Central memory CD8-positive, alpha-beta T cell (primary cell): Measurements from ENCODE around the gene LHFPL3.
"Not testable (repeated sequence)": the region's sequence is repeated elsewhere in the genome, so short reads cannot be mapped to it uniquely, and the experiment has no call there.

Experiments used
- ATAC-seq: fragments of 150-1000 bp; cut with Tn5 transposase; replicated peaks from 2 replicates; pipeline ENCODE4 v1.10.0; 2022; ENCODE audit warnings: mild to moderate bottlenecking, moderate FRiP score, moderate number of reproducible peaks; ENCODE audit not compliant: poor library complexity, severe bottlenecking; ENCODE audit errors: extremely low read depth
- DNase-seq, 2 donors: peaks; one replicate each; pipeline ENCODE4 v3.0.0; 2021; ENCODE audit warnings: low spot score in 2 of 2
- H3K27ac Mint-ChIP-seq: one replicate; pipeline ENCODE4 v1.8.0; 2022; ENCODE audit warnings: low read depth, mild to moderate bottlenecking, moderate library complexity, mixed read lengths
- H3K27me3 Mint-ChIP-seq: one replicate; pipeline ENCODE4 v1.8.0; 2022; ENCODE audit warnings: mixed read lengths
- H3K36me3 Mint-ChIP-seq: one replicate; pipeline ENCODE4 v1.8.0; 2022; ENCODE audit warnings: mild to moderate bottlenecking, moderate library complexity, mixed read lengths; ENCODE audit not compliant: insufficient read depth
- H3K4me1 Mint-ChIP-seq: one replicate; pipeline ENCODE4 v1.8.0; 2022; ENCODE audit warnings: mixed read lengths
- H3K4me3 Mint-ChIP-seq: one replicate; pipeline ENCODE4 v1.8.0; 2022; ENCODE audit warnings: mild to moderate bottlenecking, moderate library complexity, mixed read lengths
- H3K9me3 Mint-ChIP-seq: one replicate; pipeline ENCODE4 v1.8.0; 2022; ENCODE audit warnings: mixed read lengths

LHFPL3 gene

DNA sequence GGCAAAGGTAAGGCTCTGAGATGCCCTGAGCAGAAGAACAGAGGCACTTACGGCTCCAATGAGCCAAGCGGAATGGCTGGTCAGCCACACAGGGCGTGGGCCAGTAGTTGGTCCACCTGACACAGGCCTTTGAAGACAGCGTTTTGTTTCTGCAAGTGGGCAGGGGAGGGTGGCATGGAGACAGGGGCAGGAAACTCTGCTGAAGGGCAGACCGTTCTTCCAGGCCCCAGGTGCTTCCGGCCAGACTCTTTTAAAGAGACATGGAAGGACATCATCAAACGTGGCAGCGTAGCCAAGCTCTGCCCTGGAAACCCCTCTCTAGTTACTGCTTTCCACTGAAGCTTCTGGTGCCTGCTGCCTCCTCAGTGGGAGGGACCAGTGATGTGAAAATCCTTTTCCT is 608.1 kb downstream of the LHFPL3 start:
- no peak overlapping the region for H3K4me3 Mint-ChIP-seq
- H3K27me3 Mint-ChIP-seq, result no peaks in the 10 kb centered on the region
- H3K36me3 Mint-ChIP-seq, result peaks cover 9% of the 10 kb centered on the region
- H3K27ac Mint-ChIP-seq, result no peak overlapping the region
- ATAC-seq (no peak), DNase-seq (no peak)
- H3K9me3 Mint-ChIP-seq, result no peaks in the 10 kb centered on the region
- H3K4me1 Mint-ChIP-seq, result peaks cover 15% of the 10 kb centered on the region

DNA sequence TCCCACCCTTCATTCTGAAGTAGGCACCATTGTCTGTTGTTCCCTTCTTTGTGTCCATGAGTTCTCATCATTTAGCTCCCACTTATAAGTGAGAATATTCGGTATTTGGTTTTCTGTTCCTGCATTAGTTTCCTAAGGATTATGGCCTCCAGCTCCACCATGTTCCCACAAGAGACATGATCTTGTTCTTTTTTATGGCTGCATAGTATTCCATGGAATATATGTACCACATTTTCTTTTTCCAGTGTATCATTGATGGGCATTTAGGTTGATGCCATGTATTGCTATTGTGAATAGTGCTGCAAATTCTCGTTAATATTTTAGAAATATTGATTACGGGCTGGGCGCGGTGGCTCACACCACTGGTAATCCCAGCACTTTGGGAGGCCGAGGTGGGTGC is 609.1 kb downstream of the LHFPL3 start:
- Mint-ChIP-seq H3K36me3 (peaks cover 16% of the 10 kb centered on the region), H3K4me1 (peaks cover 21% of the 10 kb centered on the region)
- H3K27ac Mint-ChIP-seq, H3K27me3 Mint-ChIP-seq, ATAC-seq, H3K4me3 Mint-ChIP-seq, DNase-seq, H3K9me3 Mint-ChIP-seq: not testable (repeated sequence)

DNA sequence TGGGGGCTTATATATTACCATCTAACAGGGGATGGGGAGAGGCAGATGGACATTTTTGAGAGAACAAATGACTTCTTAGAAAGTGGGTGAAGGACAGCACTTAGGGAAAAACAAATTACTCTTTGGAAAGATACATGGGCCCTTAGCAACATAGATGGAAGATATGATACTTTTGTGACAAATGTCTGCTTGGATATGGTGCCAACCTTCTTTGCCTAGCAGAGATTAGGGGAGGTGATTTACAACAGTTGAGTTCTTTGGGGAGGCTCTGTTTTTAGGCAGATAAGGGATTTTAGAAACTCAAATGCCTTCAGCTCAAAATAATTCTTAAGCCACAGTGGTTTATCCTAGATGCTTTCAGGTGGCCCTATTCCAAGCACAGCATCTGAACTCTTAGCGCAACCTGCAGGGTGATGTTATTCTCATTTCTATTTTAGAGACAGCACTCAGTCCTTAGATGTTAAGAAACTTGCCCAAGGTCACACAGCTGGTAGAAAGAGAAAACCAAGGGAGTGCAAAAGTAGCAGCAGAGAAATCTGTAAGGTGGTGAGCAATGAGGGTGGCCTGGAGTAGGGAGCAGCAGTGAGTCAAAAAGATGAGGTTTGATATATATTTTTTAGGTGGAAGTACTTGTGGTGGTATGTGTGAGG is 610.5 kb downstream of the LHFPL3 start:
- Mint-ChIP-seq H3K4me3 (no peak overlapping the region), H3K9me3 (no peaks in the 10 kb centered on the region)

DNA sequence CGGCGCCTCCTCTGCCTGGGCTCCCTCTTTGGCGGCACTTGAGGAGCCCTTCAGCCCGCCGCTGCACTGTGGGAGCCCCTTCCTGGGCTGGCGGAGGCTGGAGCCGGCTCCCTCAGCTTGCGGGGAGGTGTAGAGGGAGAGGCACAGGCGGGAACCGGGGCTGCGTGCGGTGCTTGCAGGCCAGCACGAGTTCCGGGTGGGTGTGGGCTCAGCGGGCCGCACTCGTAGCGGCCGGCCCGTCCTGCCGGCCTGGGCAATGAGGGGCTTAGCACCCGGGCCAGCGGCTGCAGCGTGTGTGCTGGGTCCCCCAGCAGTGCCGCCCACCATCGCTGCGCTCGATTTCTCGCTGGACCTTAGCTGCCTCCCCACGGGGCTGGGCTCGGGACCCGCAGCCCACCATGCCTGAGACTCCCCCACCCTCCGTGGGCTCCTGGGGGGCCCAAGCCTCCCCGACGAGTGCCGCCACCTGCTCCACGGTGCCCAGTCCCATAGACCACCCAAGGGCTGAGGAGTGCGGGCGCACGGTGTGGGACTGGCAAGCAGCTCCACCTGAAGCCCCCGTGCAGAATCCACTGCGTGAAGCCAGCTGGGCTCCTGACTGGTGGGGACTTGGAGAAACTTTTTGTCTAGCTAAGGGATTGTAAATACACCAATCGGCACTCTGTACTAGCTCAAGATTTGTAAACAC is 611.8 kb downstream of the LHFPL3 start:
- Mint-ChIP-seq H3K4me1 (peaks cover 37% of the 10 kb centered on the region), H3K9me3 (no peaks in the 10 kb centered on the region), H3K4me3 (peak overlapping the region; percentile 94), H3K27me3 (no peaks in the 10 kb centered on the region), H3K36me3 (peaks cover 38% of the 10 kb centered on the region), H3K27ac (peak overlapping the region; percentile 100)
- DNase-seq, result no peak
- no peak for ATAC-seq

More for the DNA sequence above, 610.5 kb downstream of the LHFPL3 start:
- H3K27ac Mint-ChIP-seq, result peak overlapping the region; percentile 2
- ATAC-seq (no peak), DNase-seq (no peak)
- no peaks in the 10 kb centered on the region for H3K27me3 Mint-ChIP-seq
- peaks cover 26% of the 10 kb centered on the region for H3K36me3 Mint-ChIP-seq
- peaks cover 29% of the 10 kb centered on the region for H3K4me1 Mint-ChIP-seq

DNA sequence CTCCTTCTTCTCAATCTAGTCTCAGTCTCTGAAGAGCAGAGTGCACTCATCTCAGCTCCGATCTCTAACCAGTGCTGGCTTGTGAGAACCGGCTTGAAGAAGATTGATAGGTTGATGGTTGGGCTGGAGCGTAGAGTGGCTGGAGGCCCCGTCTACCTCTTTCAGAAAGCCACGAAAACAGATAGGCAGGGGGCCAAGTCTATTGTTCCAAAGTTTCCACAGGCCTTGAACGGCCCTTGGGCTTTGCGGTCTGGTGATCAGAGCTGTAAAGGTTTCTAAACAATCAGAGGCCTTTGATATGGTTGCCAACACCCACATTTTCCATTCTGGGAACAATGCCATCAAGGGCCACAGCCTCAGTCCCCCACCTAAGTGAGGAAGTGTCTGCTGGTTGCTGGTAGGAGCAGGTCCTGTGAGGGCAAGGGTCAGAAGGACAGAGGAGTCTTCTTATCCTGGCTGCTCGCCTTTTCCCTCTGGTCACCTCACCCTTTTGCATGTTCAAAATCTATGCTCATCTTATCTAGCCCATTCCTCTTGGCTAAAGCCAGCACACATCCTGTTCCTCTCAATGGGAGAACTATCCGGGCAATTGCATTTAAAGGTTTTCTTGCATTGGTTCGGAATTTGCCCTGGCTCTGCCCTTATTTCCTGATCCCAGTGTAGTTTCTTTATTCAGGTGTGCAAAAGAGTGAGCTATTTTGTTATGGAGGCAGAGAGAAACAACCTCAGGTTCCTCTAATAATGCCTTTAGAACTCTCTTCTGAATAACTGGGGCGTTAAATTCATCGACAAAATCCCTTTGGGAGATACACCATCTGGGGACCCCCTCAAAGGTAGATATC is 615.3 kb downstream of the LHFPL3 start:
- DNase-seq (peak; percentile 44 to 65), ATAC-seq (peak; percentile 24)
- Mint-ChIP-seq H3K4me1 (peaks cover 44% of the 10 kb centered on the region), H3K9me3 (no peaks in the 10 kb centered on the region), H3K27ac (peak overlapping the region; percentile 100), H3K36me3 (peaks cover 43% of the 10 kb centered on the region), H3K27me3 (no peaks in the 10 kb centered on the region), H3K4me3 (peak overlapping the region; percentile 94)

DNA sequence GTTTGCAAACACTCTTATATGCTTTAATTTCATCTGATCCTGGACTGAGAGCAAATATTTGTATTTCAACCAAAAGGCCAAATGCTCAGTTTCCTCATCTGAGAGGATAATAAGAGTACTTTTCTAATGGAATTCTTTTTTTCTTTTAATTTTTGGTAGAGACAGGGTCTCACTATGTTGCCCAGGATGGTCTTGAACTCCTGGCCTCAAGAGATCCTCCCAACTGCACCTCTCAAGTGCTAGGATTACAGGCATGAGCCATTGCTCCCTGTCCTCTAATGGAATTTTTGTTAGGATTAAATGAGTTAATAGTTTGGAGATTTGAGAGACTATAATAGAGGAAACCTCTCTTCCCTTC is 617.2 kb downstream of the LHFPL3 start:
- Mint-ChIP-seq H3K36me3 (peaks cover 43% of the 10 kb centered on the region), H3K4me1 (peaks cover 44% of the 10 kb centered on the region), H3K27me3 (no peaks in the 10 kb centered on the region), H3K9me3 (no peaks in the 10 kb centered on the region), H3K27ac (peak overlapping the region; percentile 100), H3K4me3 (peak overlapping the region; percentile 94)
- ATAC-seq, result no peak
- no peak for DNase-seq

DNA sequence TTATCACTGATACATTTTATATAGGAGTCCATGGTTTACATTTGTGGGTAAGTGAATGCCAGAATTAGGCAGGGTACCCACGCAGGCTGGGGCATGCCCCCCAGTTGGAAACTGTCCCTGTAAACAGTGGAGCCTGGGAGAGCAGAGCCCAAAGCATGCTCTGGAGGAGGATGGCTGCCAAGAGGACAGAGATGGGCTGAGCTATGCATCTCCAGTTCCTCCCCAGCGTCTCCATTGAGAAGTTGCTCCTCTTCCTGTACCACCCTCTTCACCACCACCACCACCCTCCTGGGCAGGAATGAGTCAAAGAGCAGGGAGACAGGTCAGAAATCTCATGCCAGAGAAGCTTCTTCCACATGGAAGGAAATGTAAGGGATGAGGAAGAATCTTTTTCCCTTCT is 617.9 kb downstream of the LHFPL3 start:
- DNase-seq (no peak), ATAC-seq (no peak)
- peaks cover 36% of the 10 kb centered on the region for H3K36me3 Mint-ChIP-seq
- H3K9me3 Mint-ChIP-seq, result no peaks in the 10 kb centered on the region
- no peak overlapping the region for H3K4me3 Mint-ChIP-seq
- H3K27ac Mint-ChIP-seq, result peak overlapping the region; percentile 100
- no peaks in the 10 kb centered on the region for H3K27me3 Mint-ChIP-seq
- H3K4me1 Mint-ChIP-seq, result peaks cover 36% of the 10 kb centered on the region

DNA sequence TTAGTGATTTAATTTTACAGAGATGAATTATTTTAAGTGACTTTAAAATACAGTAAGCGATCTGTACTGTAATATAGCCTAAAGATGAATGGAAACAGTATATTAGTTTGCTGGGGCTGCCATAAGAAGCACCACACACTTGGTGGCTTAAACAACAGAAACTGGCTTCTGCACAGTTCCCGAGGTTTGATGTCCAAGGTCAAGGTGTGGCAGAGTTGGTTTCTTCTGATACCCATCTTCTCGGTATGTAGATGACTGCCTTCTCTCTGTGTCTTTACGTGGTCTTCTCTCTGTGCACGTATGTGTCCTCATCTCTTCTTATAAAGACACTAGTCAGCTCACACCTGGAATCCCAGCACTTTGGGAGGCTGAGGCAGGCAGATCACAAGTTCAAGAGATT is 621.6 kb downstream of the LHFPL3 start:
- H3K27ac Mint-ChIP-seq, result no peak overlapping the region
- no peaks in the 10 kb centered on the region for H3K9me3 Mint-ChIP-seq
- DNase-seq (no peak), ATAC-seq (no peak)
- peaks cover 9% of the 10 kb centered on the region for H3K4me1 Mint-ChIP-seq
- H3K27me3 Mint-ChIP-seq, result no peaks in the 10 kb centered on the region
- peaks cover 9% of the 10 kb centered on the region for H3K36me3 Mint-ChIP-seq
- H3K4me3 Mint-ChIP-seq, result no peak overlapping the region

DNA sequence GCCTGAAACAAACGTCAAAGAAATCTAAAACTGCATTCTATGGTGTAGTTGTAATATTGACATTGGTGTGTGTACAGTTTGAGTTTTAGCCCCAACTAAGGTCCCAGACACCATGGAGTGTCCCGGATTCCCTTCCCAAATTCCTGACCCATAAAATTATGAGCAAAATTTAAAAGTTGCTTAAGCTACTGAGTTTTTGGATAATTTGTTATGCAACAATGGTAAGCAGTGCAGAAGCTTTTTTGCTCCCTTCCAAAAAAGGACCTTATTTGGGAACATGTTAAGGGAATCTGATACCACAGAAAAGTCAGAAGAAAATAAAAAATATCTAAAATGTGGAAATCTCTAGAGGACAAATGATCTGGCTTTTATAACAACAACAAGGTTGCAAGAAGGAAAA is 622.4 kb downstream of the LHFPL3 start:
- Mint-ChIP-seq H3K4me1 (peaks cover 1% of the 10 kb centered on the region), H3K36me3 (peaks cover 3% of the 10 kb centered on the region), H3K27ac (no peak overlapping the region), H3K9me3 (no peaks in the 10 kb centered on the region), H3K27me3 (no peaks in the 10 kb centered on the region), H3K4me3 (no peak overlapping the region)
- DNase-seq (no peak), ATAC-seq (no peak)

DNA sequence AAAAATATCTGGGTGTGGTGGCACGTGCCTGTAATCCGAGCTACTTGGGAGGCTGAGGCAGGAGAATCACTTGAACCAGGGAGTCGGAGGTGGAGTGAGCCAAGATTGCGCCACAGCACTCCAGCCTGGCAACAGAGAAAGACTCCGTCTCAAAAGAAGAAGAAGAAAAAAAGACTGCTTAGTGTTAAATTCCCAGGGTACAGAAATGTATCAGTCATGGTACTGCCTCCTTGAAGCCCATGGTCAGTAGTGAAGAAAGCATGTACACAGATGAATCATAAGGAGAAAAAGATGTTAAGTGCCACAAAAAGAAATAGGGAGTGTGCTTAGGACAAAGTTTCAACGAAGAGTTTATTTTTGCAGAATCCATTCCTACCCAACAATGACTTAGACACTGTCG is 623.1 kb downstream of the LHFPL3 start:
- Mint-ChIP-seq H3K27me3 (no peaks in the 10 kb centered on the region), H3K27ac (no peak overlapping the region), H3K36me3 (peaks cover 2% of the 10 kb centered on the region), H3K9me3 (no peaks in the 10 kb centered on the region), H3K4me1 (peaks cover 4% of the 10 kb centered on the region), H3K4me3 (no peak overlapping the region)
- no peak for ATAC-seq
- DNase-seq, result no peak

DNA sequence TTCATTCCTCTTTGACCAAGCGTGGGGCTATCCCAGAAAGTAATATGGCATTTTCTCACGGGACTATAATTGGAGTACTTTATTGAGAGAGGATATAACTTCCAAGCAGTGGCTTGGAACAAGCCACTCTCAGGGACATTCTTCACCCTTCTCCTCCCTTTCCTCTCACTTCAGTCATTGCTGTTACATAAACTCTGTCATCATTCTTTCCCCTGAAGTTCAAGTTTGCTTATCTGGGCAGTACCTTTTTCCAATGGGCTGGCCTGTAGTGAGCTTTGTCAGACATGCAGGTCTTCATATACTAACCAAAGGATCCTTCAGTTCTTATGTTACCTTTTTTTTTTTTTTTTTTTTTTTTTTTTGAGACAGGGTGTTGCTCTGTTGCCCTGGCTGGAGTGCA is 626.9 kb downstream of the LHFPL3 start:
- H3K4me3 Mint-ChIP-seq, result no peak overlapping the region

More for the DNA sequence above, 626.9 kb downstream of the LHFPL3 start:
- no peak for DNase-seq
- ATAC-seq, result no peak
- Mint-ChIP-seq H3K27ac (no peak overlapping the region), H3K4me1 (peaks cover 17% of the 10 kb centered on the region), H3K36me3 (peaks cover 2% of the 10 kb centered on the region), H3K9me3 (no peaks in the 10 kb centered on the region), H3K27me3 (no peaks in the 10 kb centered on the region)
